ENCODE data around the gene KLHL11. TPM values are rescaled to one million over a fixed set of nuclear protein-coding genes. Genes with fewer than 3 reads are reported as not detected.

Gene KLHL11
- total and polyA plus RNA-seq, 9 of the 15 experiments (the other 6 are each of a cell fraction or from before 2014, with no cell fraction given): 0.20 to 17.0 (median 10.3) TPM

- no peak for TF ChIP-seq PHF8 (IDR thresholded peaks at IDR 0.05; ENCODE audit: borderline replicate concordance, low read length)
- TF ChIP-seq SMC3 (conservative IDR thresholded peaks at IDR 0.05; ENCODE audit: insufficient read depth, low read depth, low read length): peak; percentile 40; the same call in 1 of the 2 replicates
- TF ChIP-seq GATA2 (CRISPR knock-in tag; IDR thresholded peaks at IDR 0.05): no peak
- TF ChIP-seq SETDB1 (IDR thresholded peaks at IDR 0.05; ENCODE audit: low read length): no peak
- no peak for TF ChIP-seq GTF3C2 (IDR thresholded peaks at IDR 0.05; ENCODE audit: borderline replicate concordance, extremely low read depth, insufficient read length)
- no peak for TF ChIP-seq CHD4 (IDR thresholded peaks at IDR 0.05; ENCODE audit: insufficient read depth, insufficient replicate concordance, low read depth, low read length, poor library complexity, severe bottlenecking)
Measured at GRCh38 chr17:41885733-41886132, 20.5 kb upstream of the KLHL11 start (continued).

GRCh38 chr17:41882756-41883155 lies 17.5 kb upstream of the KLHL11 start:
- in situ Hi-C loops (cut with MboI) (no loop called here), intact Hi-C loops (cut with micrococcal nuclease) (loop anchor here (10.0 kb wide), 1 partner anchor 78 kb away; no protein-coding TSS in a partner anchor)
- DNase-seq (ENCODE audit: extremely low read depth in 1 of 4, low spot score in 3 of 4) (no peak), FAIRE-seq (no peak), ATAC-seq (no peak)
- ChIA-PET POLR2A (interaction anchor here (0.7 to 1.6 kb wide), 6 partner anchors 9 to 92 kb away, joined by 3 to 4 read pairs (median 3); no protein-coding TSS in a partner anchor), CTCF (ENCODE audit: low intra/inter-chr PET ratio) (no interaction called here)
- H2AFZ ChIP-seq (ENCODE audit: low read depth, low read length): no peak overlapping the region
- H3K4me1 ChIP-seq (replicated peaks in 1 of 2; ENCODE audit: control insufficient read depth in 2 of 2, insufficient read depth in 2 of 2, low read length in 2 of 2): no peaks in the 10 kb centered on the region
- H3K4me2 ChIP-seq (ENCODE audit: insufficient read depth, low read length): no peak overlapping the region
- H4K20me1 ChIP-seq (replicated peaks; ENCODE audit: control insufficient read depth, insufficient read depth, low read length): no peaks in the 10 kb centered on the region
- no TSS peak for BruUV-seq (replicated peaks)
- no peak overlapping the region for H3K4me3 ChIP-seq
- 0 out of 4 replicates have a peak overlapping the region, but pooled peaks of 1 of the 2 experiments have one; percentile 50 for H3K9ac ChIP-seq (ENCODE audit: insufficient read depth in 1 of 2, low read depth in 2 of 2, low read length in 2 of 2)
- no peaks in the 10 kb centered on the region for H3K27me3 ChIP-seq (ENCODE audit: control insufficient read depth in 2 of 2, insufficient read depth in 2 of 2, low read length in 2 of 2)
- 81% methylated on average over 6 of the region's 6 CpGs for WGBS (ENCODE audit: insufficient coverage, low coverage, missing lambda C conversion rate)
- H3K27ac ChIP-seq (ENCODE audit: extremely low read depth, low read depth, low read length): no peak overlapping the region
- no peaks in the 10 kb centered on the region for H3K9me3 ChIP-seq (replicated peaks; ENCODE audit: control insufficient read depth, insufficient read depth, low read depth, low read length)
- H3K9me1 ChIP-seq (ENCODE audit: control insufficient read depth, insufficient read depth, low read length): no peaks in the 10 kb centered on the region
- no peaks in the 10 kb centered on the region; the same call in 2 of the 3 replicates for H3K79me2 ChIP-seq (ENCODE audit: control insufficient read depth, insufficient read depth, low read length)
- H3K36me3 ChIP-seq (ENCODE audit: control insufficient read depth, insufficient read depth, low read length): peaks cover 96% of the 10 kb centered on the region
- TF ChIP-seq CTBP1 (IDR thresholded peaks at IDR 0.05; ENCODE audit: borderline replicate concordance) (no peak), SMAD3 (CRISPR knock-in tag; conservative IDR thresholded peaks at IDR 0.05) (no peak), ZNF217 (CRISPR knock-in tag; IDR thresholded peaks at IDR 0.05) (no peak), ZFPM2 (CRISPR knock-in tag; IDR thresholded peaks at IDR 0.05) (no peak), ZNF24 (IDR thresholded peaks at IDR 0.05) (no peak), MAFF (IDR thresholded peaks at IDR 0.05; ENCODE audit: low read length) (no peak)

All from K562 (cell line).